PFSK-1 (cell line): ENCODE data around the gene OVCA2.
A peak's percentile ranks its signal among the peaks of the same experiment; 100 is the strongest.

ENCODE experiments used
- REST ChIP-seq, 2 experiments: IDR thresholded peaks; 2 replicates each; pipeline versions ENCODE4 v1.6.1 to v1.8.0; 2011 to 2012; ENCODE audit warnings: low read depth in 2 of 2, low read length in 2 of 2, control low read depth in 1 of 2, inconsistent platforms in 1 of 2, mild to moderate bottlenecking in 1 of 2, moderate library complexity in 1 of 2; ENCODE audit not compliant: insufficient read depth in 1 of 2
- SIN3A ChIP-seq: IDR thresholded peaks from 2 replicates; pipeline ENCODE4 v1.6.1; 2012; ENCODE audit warnings: mild to moderate bottlenecking, low read length, moderate library complexity, borderline replicate concordance; ENCODE audit not compliant: insufficient read depth

- peak in 1 of 2 experiments; percentile 65; a peak in 2 of 4 replicates for TF ChIP-seq REST (IDR thresholded peaks at IDR 0.05; ENCODE audit: insufficient read depth in 1 of 2, low read depth in 2 of 2, low read length in 2 of 2)
- TF ChIP-seq SIN3A = no peak
Observed at GRCh38 chr17:2053380-2054261, 11.8 kb downstream of the OVCA2 start.
